H9 (cell line): ENCODE measurements around the gene ARHGAP10. TPM values are rescaled to one million over a fixed set of nuclear protein-coding genes. Genes with fewer than 3 reads are reported as not detected.

Source experiments
- DNase-seq: peaks from one replicate; pipeline ENCODE4 v3.0.0-alpha.2; 2017
- H2AFZ ChIP-seq: one replicate; pipeline ENCODE4 v1.6.1; 2013; ENCODE audit warnings: mild to moderate bottlenecking, low read length, control low read depth, moderate library complexity
- H2AK5ac ChIP-seq: 2 replicates; pipeline ENCODE4 v1.6.1; 2013; ENCODE audit warnings: low read length, control low read depth, mixed read lengths; ENCODE audit not compliant: insufficient read length
- H2BK120ac ChIP-seq: one replicate; pipeline ENCODE4 v1.6.1; 2013; ENCODE audit warnings: low read depth, mild to moderate bottlenecking, low read length, control low read depth, inconsistent platforms; ENCODE audit not compliant: poor library complexity, severe bottlenecking
- H2BK12ac ChIP-seq: 2 replicates; pipeline ENCODE4 v1.6.1; 2013; ENCODE audit warnings: low read length, control low read depth, mixed read lengths, low read depth; ENCODE audit not compliant: insufficient read length
- H2BK15ac ChIP-seq: 2 replicates; pipeline ENCODE4 v1.6.1; 2013; ENCODE audit warnings: low read depth, low read length, control low read depth
- H2BK20ac ChIP-seq: one replicate; pipeline ENCODE4 v1.6.1; 2013; ENCODE audit warnings: low read depth, mild to moderate bottlenecking, low read length, control low read depth, inconsistent platforms; ENCODE audit not compliant: poor library complexity, severe bottlenecking
- H2BK5ac ChIP-seq: 2 replicates; pipeline ENCODE4 v1.6.1; 2013; ENCODE audit warnings: low read length, control low read depth, mixed read lengths; ENCODE audit not compliant: insufficient read length
- H3K14ac ChIP-seq: 2 replicates; pipeline ENCODE4 v1.6.1; 2013; ENCODE audit warnings: low read length, control low read depth; ENCODE audit not compliant: insufficient read depth
- H3K18ac ChIP-seq: 2 replicates; pipeline ENCODE4 v1.6.1; 2013; ENCODE audit warnings: low read depth, mild to moderate bottlenecking, mixed read lengths, low read length, control low read depth; ENCODE audit not compliant: insufficient read length
- H3K23ac ChIP-seq: 2 replicates; pipeline ENCODE4 v1.6.1; 2013; ENCODE audit warnings: low read length, control low read depth, mixed read lengths, low read depth; ENCODE audit not compliant: insufficient read length
- H3K23me2 ChIP-seq: 2 replicates; pipeline ENCODE4 v1.6.1; 2013; ENCODE audit warnings: low read depth, mild to moderate bottlenecking, mixed read lengths, low read length, control low read depth; ENCODE audit not compliant: insufficient read length, poor library complexity, severe bottlenecking
- H3K27ac ChIP-seq: 2 replicates; pipeline ENCODE4 v1.5.1; 2013; ENCODE audit warnings: low read length, control low read depth, mixed read lengths, low read depth; ENCODE audit not compliant: insufficient read length
- H3K27me3 ChIP-seq: 2 replicates; pipeline ENCODE4 v1.6.1; 2013; ENCODE audit warnings: low read length, control low read depth, inconsistent platforms; ENCODE audit not compliant: insufficient read depth
- H3K4ac ChIP-seq: 2 replicates; pipeline ENCODE4 v1.6.1; 2013; ENCODE audit warnings: low read depth, mild to moderate bottlenecking, control low read depth, inconsistent platforms, low read length, moderate library complexity
- H3K4me1 ChIP-seq: 2 replicates; pipeline ENCODE4 v1.6.1; 2013; ENCODE audit warnings: low read length, control low read depth, inconsistent platforms; ENCODE audit not compliant: insufficient read depth
- H3K4me2 ChIP-seq: 2 replicates; pipeline ENCODE4 v1.6.1; 2013; ENCODE audit warnings: low read length, control low read depth, mixed read lengths; ENCODE audit not compliant: insufficient read length, insufficient read depth
- H3K56ac ChIP-seq: 2 replicates; pipeline ENCODE4 v1.6.1; 2013; ENCODE audit warnings: low read depth, mild to moderate bottlenecking, mixed read lengths, low read length, control low read depth; ENCODE audit not compliant: insufficient read length
- H3K79me1 ChIP-seq: 2 replicates; pipeline ENCODE4 v1.6.1; 2013; ENCODE audit warnings: low read depth, mild to moderate bottlenecking, moderate library complexity, low read length, control low read depth, inconsistent platforms; ENCODE audit not compliant: insufficient read depth, poor library complexity, severe bottlenecking
- H3K79me2 ChIP-seq: 2 replicates; pipeline ENCODE4 v1.6.1; 2013; ENCODE audit warnings: low read length, control low read depth, inconsistent platforms; ENCODE audit not compliant: insufficient read depth
- H3K9ac ChIP-seq: 2 replicates; pipeline ENCODE4 v1.6.1; 2013; ENCODE audit warnings: low read length, control low read depth, mixed read lengths; ENCODE audit not compliant: insufficient read length; ENCODE audit errors: extremely low read depth
- H3K9me3 ChIP-seq: one replicate; pipeline ENCODE4 v1.6.1; 2013; ENCODE audit warnings: low read depth, low read length, inconsistent platforms; ENCODE audit not compliant: control insufficient read depth
- H3T11ph ChIP-seq: one replicate; pipeline ENCODE4 v1.6.1; 2013; ENCODE audit warnings: mild to moderate bottlenecking, low read length, control low read depth, inconsistent platforms
- H4K20me1 ChIP-seq: one replicate; pipeline ENCODE4 v1.6.1; 2013; ENCODE audit not compliant: control insufficient read depth, insufficient read length, insufficient read depth
- H4K5ac ChIP-seq: 2 replicates; pipeline ENCODE4 v1.6.1; 2013; ENCODE audit warnings: low read depth, mild to moderate bottlenecking, mixed read lengths, low read length, control low read depth; ENCODE audit not compliant: insufficient read length
- H4K8ac ChIP-seq: replicated peaks from 2 replicates; pipeline ENCODE4 v1.6.1; 2013; ENCODE audit warnings: low read length, control low read depth, mixed read lengths, low read depth; ENCODE audit not compliant: insufficient read length
- H4K91ac ChIP-seq: 2 replicates; pipeline ENCODE4 v1.6.1; 2013; ENCODE audit warnings: low read depth, mild to moderate bottlenecking, moderate library complexity, mixed read lengths, low read length, control low read depth; ENCODE audit not compliant: insufficient read length
- H3K27ac Mint-ChIP-seq, 3 experiments: 2 replicates in 2 of 3; 3 replicates in 1 of 3; pipeline ENCODE4 v1.8.0; 2020 to 2021; ENCODE audit warnings: mixed read lengths in 3 of 3, mild to moderate bottlenecking in 1 of 3, moderate library complexity in 1 of 3
- H3K27me3 Mint-ChIP-seq: 2 replicates; pipeline ENCODE4 v1.8.0; 2021; ENCODE audit warnings: low read depth, mild to moderate bottlenecking, moderate library complexity, mixed read lengths
- H3K36me3 Mint-ChIP-seq, 3 experiments: 2 replicates in 2 of 3; 3 replicates in 1 of 3; pipeline ENCODE4 v1.8.0; 2020 to 2021; ENCODE audit warnings: low read depth in 3 of 3, mixed read lengths in 3 of 3; ENCODE audit not compliant: insufficient read depth in 1 of 3
- H3K4me1 Mint-ChIP-seq, 2 experiments: 2 replicates each; pipeline ENCODE4 v1.8.0; 2020; ENCODE audit warnings: mixed read lengths in 2 of 2
- H3K4me3 Mint-ChIP-seq, 2 experiments: 2 replicates in 1 of 2; 3 replicates in 1 of 2; pipeline ENCODE4 v1.8.0; 2020 to 2021; ENCODE audit warnings: mild to moderate bottlenecking in 2 of 2, mixed read lengths in 2 of 2, moderate library complexity in 1 of 2
- H3K9me3 Mint-ChIP-seq, 2 experiments: 2 replicates in 1 of 2; 3 replicates in 1 of 2; pipeline ENCODE4 v1.8.0; 2020; ENCODE audit warnings: mild to moderate bottlenecking in 2 of 2, mixed read lengths in 2 of 2, moderate library complexity in 1 of 2
- CTCF ChIP-seq: fragments of 200-600 bp; sonication (generic); conservative IDR thresholded peaks from 3 replicates; pipeline ENCODE4 v1.8.0; 2021; ENCODE audit warnings: antibody characterized with exemption, mild to moderate bottlenecking
- WGBS: extraction: QIAGEN DNeasy Blood & Tissue Kit; methylation state at CpG from one replicate; pipeline ENCODE4 v1.1.7; 2013; ENCODE audit warnings: missing lambda C conversion rate, low lambda C conversion rate, mixed read lengths; ENCODE audit not compliant: insufficient read length; ENCODE audit errors: extremely low coverage; 5-methylcytosine and 5-hydroxymethylcytosine counted together
- total RNA-seq: library from RNA; stranded (reverse); gene quantifications from 2 replicates; pipeline ENCODE4 v1.2.1, GENCODE V29; 2021

ARHGAP10 gene
- total RNA-seq, 1 experiment from 2014 or later = 7.8 TPM

- H3K27ac Mint-ChIP-seq = no peak overlapping the region
- no peak overlapping the region for H3T11ph ChIP-seq
- no peaks in the 10 kb centered on the region for H3K27me3 Mint-ChIP-seq
- no peak overlapping the region for H3K14ac ChIP-seq
- no peak overlapping the region for H2BK12ac ChIP-seq
- no peaks in the 10 kb centered on the region for H3K9me3 ChIP-seq
- H4K8ac ChIP-seq = no peak overlapping the region
- peaks cover 0 to 8% (median 8%) of the 10 kb centered on the region in 3 experiments; a peak in 3 of 7 replicates for H3K36me3 Mint-ChIP-seq
- WGBS = 100% methylated on average over 2 of the region's 6 CpGs
- H3K23ac ChIP-seq = no peak overlapping the region
- no peak overlapping the region for H2BK15ac ChIP-seq
- H2BK5ac ChIP-seq = no peak overlapping the region
- no peak overlapping the region for H3K9ac ChIP-seq
- no peak overlapping the region for H2AFZ ChIP-seq
- no peak overlapping the region for H2AK5ac ChIP-seq
- H3K27me3 ChIP-seq = no peaks in the 10 kb centered on the region
- no peak for TF ChIP-seq CTCF
- H3K4ac ChIP-seq = no peak overlapping the region
- no peak overlapping the region for H3K56ac ChIP-seq
- H3K79me1 ChIP-seq = no peaks in the 10 kb centered on the region
- no peak overlapping the region for H3K4me2 ChIP-seq
- no peak overlapping the region for H4K5ac ChIP-seq
- peaks cover 0 to 5% of the 10 kb centered on the region in 2 experiments; a peak in 1 of 5 replicates for H3K9me3 Mint-ChIP-seq
- H4K91ac ChIP-seq = no peak overlapping the region
- no peaks in the 10 kb centered on the region for H3K79me2 ChIP-seq
- H3K4me3 Mint-ChIP-seq = no peak overlapping the region
- no peak overlapping the region for H3K27ac ChIP-seq
- H3K4me1 ChIP-seq = no peaks in the 10 kb centered on the region; the same call in 1 of the 2 replicates
- DNase-seq = no peak
- H3K23me2 ChIP-seq = no peaks in the 10 kb centered on the region
- no peak overlapping the region for H2BK120ac ChIP-seq
- no peak overlapping the region for H3K18ac ChIP-seq
- H4K20me1 ChIP-seq = no peaks in the 10 kb centered on the region
- peaks cover 11 to 20% of the 10 kb centered on the region in 2 experiments for H3K4me1 Mint-ChIP-seq
- H2BK20ac ChIP-seq = no peak overlapping the region
Observed at GRCh38 chr4:147846318-147847155, 114.6 kb downstream of the ARHGAP10 start.
